ENCODE results near the gene COX8C. TPM values are rescaled to one million over a fixed set of nuclear protein-coding genes. Genes with fewer than 3 reads are reported as not detected.

The COX8C gene
- polyA plus RNA-seq, 1 of the 3 experiments (the other 2 are of a cell fraction) = not detected

GRCh38 chr14:93343797-93344196 is 3.2 kb upstream of the COX8C start (continued):
- no peak for TF ChIP-seq REST (IDR thresholded peaks at IDR 0.05; ENCODE audit: low read depth, low read length)

- Histone ChIP-seq H3K9me2 (no peaks in the 10 kb centered on the region), H3K27me3 (ENCODE audit: insufficient read depth) (no peaks in the 10 kb centered on the region), H3K9me3 (no peaks in the 10 kb centered on the region), H3F3A (replicated peaks; ENCODE audit: insufficient read depth) (no peaks in the 10 kb centered on the region), H3K4me2 (no peak overlapping the region), H3K4me3 (ENCODE audit: low read depth in 2 of 2, low read length in 1 of 2) (no peak overlapping the region), H4K20me1 (ENCODE audit: insufficient read depth) (no peaks in the 10 kb centered on the region), H2AFZ (ENCODE audit: low read depth) (no peak overlapping the region), H3K4me1 (ENCODE audit: control insufficient read depth in 1 of 2, insufficient read depth in 2 of 2, low read depth in 1 of 2, low read length in 1 of 2) (no peaks in the 10 kb centered on the region), H3K79me2 (ENCODE audit: insufficient read depth) (no peaks in the 10 kb centered on the region), H3K36me3 (replicated peaks in 1 of 2; ENCODE audit: control insufficient read depth in 1 of 2, insufficient read depth in 2 of 2, low read length in 1 of 2) (no peaks in the 10 kb centered on the region), H3K27ac (ENCODE audit: low read depth in 2 of 2, low read length in 1 of 2) (no peak overlapping the region), H3K9ac (no peak overlapping the region)
- ChIA-PET POLR2A (no interaction called here), CTCF (no interaction called here)
- WGBS (ENCODE audit: low lambda C conversion rate) = 74% methylated on average over 8 of the region's 8 CpGs
- DNase-seq = no peak
- TF ChIP-seq YY1 (IDR thresholded peaks at IDR 0.05; ENCODE audit: low read depth) (no peak), FOXM1 (IDR thresholded peaks at IDR 0.05; ENCODE audit: low read depth) (no peak), RCOR1 (IDR thresholded peaks at IDR 0.05; ENCODE audit: low read length) (no peak), USF1 (IDR thresholded peaks at IDR 0.05; ENCODE audit: borderline replicate concordance, low read depth) (no peak), USF2 (IDR thresholded peaks at IDR 0.05; ENCODE audit: borderline replicate concordance, low read depth, low read length) (no peak), TAF1 (IDR thresholded peaks at IDR 0.05; ENCODE audit: borderline replicate concordance, low read depth, low read length) (no peak), SIN3A (IDR thresholded peaks at IDR 0.05; ENCODE audit: borderline replicate concordance, low read depth, low read length) (no peak), PBX3 (IDR thresholded peaks at IDR 0.05) (no peak), FOXJ3 (CRISPR knock-in tag; IDR thresholded peaks at IDR 0.05) (no peak), RXRA (IDR thresholded peaks at IDR 0.05; ENCODE audit: borderline replicate concordance, low read depth) (no peak), MEF2A (IDR thresholded peaks at IDR 0.05; ENCODE audit: borderline replicate concordance, low read depth) (no peak), REST (IDR thresholded peaks at IDR 0.05; ENCODE audit: low read depth, low read length) (no peak), FOSL2 (IDR thresholded peaks at IDR 0.05; ENCODE audit: borderline replicate concordance, low read depth) (no peak), CHD2 (IDR thresholded peaks at IDR 0.05; ENCODE audit: low read length, partially characterized antibody) (no peak), NRF1 (IDR thresholded peaks at IDR 0.05; ENCODE audit: low read depth, low read length) (no peak), CTCF (IDR thresholded peaks at IDR 0.05) (no peak), IRF3 (IDR thresholded peaks at IDR 0.05; ENCODE audit: low read depth, low read length) (no peak)
Measured at GRCh38 chr14:93347850-93348249, 868 bp downstream of the COX8C start.
